ENCODE results near the gene AKAP12.

The AKAP12 gene

DNA sequence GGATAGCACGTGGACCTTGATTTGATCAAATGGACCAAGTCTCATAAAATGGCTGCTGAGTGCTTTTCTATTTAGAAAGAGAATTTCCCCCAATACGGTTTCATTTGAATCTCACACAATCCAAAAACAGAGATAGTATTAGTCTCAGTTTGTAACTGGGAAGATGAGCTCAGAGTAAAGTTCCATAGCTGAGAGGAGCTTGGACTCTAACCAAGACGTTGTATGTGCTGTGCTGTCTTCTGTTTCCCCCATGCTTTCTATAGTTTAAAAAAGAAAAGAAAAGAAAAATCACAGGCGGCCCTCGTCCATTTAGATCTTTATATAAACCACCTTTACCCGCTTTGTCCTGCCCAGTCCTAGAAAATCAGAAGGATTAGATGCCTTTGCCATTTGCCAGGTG, 58.1 kb downstream of the AKAP12 start:
- no peaks in the 10 kb centered on the region for H3K27me3 ChIP-seq (ENCODE audit: control insufficient read depth, insufficient read depth, low read length)
- no peak overlapping the region for H3K9ac ChIP-seq (ENCODE audit: low read length)
- H3K9me3 ChIP-seq (ENCODE audit: control insufficient read depth, insufficient read depth, low read depth, low read length): no peaks in the 10 kb centered on the region
- H3K27ac ChIP-seq (ENCODE audit: low read depth, low read length): no peak overlapping the region
- no peaks in the 10 kb centered on the region; the same call in 1 of the 2 replicates for H3K4me1 ChIP-seq (ENCODE audit: control insufficient read depth, insufficient read depth, low read length)
- no peaks in the 10 kb centered on the region for H3K36me3 ChIP-seq (ENCODE audit: control insufficient read depth, insufficient read depth, low read length)
- no peak overlapping the region for H3K4me3 ChIP-seq (ENCODE audit: low read depth, low read length)

DNA sequence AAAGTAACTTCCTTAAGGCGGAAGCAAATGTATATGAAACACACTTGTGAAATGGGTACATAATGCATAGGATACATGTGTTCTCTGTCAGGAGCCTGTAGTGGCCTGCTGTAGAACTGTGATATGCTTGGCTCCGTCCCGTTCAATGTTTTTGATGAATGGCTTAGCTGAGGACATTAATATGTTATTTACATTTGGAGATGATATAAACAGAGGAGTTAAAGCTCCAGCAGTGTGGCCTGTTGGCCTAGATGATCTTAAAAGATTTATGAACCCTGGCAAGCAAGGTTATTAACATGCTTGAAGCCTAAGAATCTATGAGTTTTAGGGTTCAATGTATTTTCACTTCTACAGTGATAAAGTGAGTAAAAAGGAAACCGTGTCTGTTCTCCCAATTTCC, 59.2 kb downstream of the AKAP12 start:
- Histone ChIP-seq H3K27ac (ENCODE audit: low read depth, low read length) (no peak overlapping the region), H3K27me3 (ENCODE audit: control insufficient read depth, insufficient read depth, low read length) (no peaks in the 10 kb centered on the region), H3K9me3 (ENCODE audit: control insufficient read depth, insufficient read depth, low read depth, low read length) (no peaks in the 10 kb centered on the region), H3K4me1 (ENCODE audit: control insufficient read depth, insufficient read depth, low read length) (no peaks in the 10 kb centered on the region; the same call in 1 of the 2 replicates), H3K9ac (ENCODE audit: low read length) (no peak overlapping the region), H3K36me3 (ENCODE audit: control insufficient read depth, insufficient read depth, low read length) (no peaks in the 10 kb centered on the region), H3K4me3 (ENCODE audit: low read depth, low read length) (no peak overlapping the region)

DNA sequence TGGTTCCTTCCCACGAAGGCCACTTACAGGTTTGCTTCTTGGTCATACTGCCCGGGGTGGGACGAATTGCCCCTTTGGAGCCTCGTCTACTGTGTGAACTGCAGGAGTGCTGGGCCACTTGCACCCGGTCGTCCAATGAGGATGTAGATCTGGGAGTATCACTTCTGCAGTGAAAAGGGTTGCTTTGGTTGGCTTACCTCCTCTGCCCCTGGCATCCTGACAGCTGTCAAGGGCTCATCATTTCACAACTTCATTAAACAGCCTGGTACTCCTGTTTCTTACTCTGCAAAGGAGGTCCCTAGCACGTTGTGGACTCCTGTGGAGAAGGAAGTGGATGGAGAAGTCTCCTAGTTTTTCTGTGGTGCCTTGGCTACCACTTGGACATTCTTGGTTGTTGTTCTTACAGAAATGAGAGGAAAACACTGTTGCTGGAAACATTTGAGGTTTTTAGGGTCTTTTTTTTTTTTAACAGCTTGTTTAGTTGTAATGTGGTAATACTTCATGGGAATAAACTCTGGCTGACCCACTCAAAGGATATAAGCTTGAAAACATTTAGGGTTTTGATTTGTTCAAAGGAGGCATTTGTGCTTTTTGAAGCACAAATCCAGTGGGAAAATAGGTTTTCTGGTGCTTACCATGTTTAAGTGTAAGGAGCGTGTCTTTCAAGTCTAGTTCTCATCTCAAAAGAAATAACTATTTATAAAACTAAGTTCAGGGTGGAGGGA, 60.7 kb downstream of the AKAP12 start:
- Histone ChIP-seq H3K27me3 (ENCODE audit: control insufficient read depth, insufficient read depth, low read length) (no peaks in the 10 kb centered on the region), H3K4me3 (ENCODE audit: low read depth, low read length) (no peak overlapping the region), H3K36me3 (ENCODE audit: control insufficient read depth, insufficient read depth, low read length) (no peaks in the 10 kb centered on the region), H3K9me3 (ENCODE audit: control insufficient read depth, insufficient read depth, low read depth, low read length) (no peaks in the 10 kb centered on the region), H3K9ac (ENCODE audit: low read length) (no peak overlapping the region), H3K4me1 (ENCODE audit: control insufficient read depth, insufficient read depth, low read length) (no peaks in the 10 kb centered on the region; the same call in 1 of the 2 replicates), H3K27ac (ENCODE audit: low read depth, low read length) (no peak overlapping the region)

DNA sequence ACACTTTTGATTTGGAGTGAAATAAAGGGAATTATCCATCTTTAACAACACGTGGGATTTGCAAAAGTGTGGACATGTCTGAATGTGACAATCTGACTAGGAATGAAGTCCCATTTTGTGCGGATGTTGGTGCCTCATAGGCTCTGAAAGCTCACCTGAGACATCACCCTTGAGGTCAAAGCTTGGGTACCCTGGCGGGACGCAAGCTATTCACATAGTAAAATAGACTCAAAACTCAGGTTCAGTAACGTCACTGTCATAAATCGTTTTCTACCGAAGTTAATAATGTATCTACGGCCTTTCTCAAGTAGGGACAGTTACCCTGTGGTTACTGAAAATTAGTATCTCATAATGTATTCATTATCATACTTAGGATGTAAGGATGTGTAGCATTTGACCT, 61.8 kb downstream of the AKAP12 start:
- H3K27ac ChIP-seq (ENCODE audit: low read depth, low read length): no peak overlapping the region
- no peaks in the 10 kb centered on the region; the same call in 1 of the 2 replicates for H3K4me1 ChIP-seq (ENCODE audit: control insufficient read depth, insufficient read depth, low read length)
- peaks cover 5% of the 10 kb centered on the region; the same call in 1 of the 2 replicates for H3K36me3 ChIP-seq (ENCODE audit: control insufficient read depth, insufficient read depth, low read length)
- no peak overlapping the region for H3K9ac ChIP-seq (ENCODE audit: low read length)
- H3K4me3 ChIP-seq (ENCODE audit: low read depth, low read length): no peak overlapping the region
- H3K9me3 ChIP-seq (ENCODE audit: control insufficient read depth, insufficient read depth, low read depth, low read length): no peaks in the 10 kb centered on the region
- no peaks in the 10 kb centered on the region for H3K27me3 ChIP-seq (ENCODE audit: control insufficient read depth, insufficient read depth, low read length)

DNA sequence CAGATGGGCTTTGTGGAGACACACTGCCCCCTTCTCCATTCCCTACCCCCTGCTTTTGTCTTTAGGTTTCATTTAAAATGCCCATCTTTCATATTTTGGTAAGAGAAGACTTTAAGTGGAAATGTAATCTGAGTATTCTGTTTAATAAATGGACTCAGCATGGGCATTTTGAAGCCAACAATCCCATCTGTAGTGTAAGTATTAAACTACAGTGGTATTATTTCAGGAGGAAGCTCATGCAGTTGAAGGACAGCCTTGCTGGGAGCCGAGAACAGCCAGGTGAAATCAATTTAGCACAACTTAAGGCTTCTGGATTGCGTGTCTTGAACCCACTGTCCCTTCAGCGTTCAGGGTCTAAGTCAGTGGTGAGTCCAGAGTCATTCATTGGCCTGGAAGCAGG, 63.5 kb downstream of the AKAP12 start:
- Histone ChIP-seq H3K27me3 (ENCODE audit: control insufficient read depth, insufficient read depth, low read length) (no peaks in the 10 kb centered on the region), H3K9ac (ENCODE audit: low read length) (no peak overlapping the region), H3K36me3 (ENCODE audit: control insufficient read depth, insufficient read depth, low read length) (peaks cover 5% of the 10 kb centered on the region; the same call in 1 of the 2 replicates), H3K27ac (ENCODE audit: low read depth, low read length) (no peak overlapping the region), H3K4me1 (ENCODE audit: control insufficient read depth, insufficient read depth, low read length) (no peaks in the 10 kb centered on the region; the same call in 1 of the 2 replicates), H3K9me3 (ENCODE audit: control insufficient read depth, insufficient read depth, low read depth, low read length) (no peaks in the 10 kb centered on the region), H3K4me3 (ENCODE audit: low read depth, low read length) (no peak overlapping the region)

DNA sequence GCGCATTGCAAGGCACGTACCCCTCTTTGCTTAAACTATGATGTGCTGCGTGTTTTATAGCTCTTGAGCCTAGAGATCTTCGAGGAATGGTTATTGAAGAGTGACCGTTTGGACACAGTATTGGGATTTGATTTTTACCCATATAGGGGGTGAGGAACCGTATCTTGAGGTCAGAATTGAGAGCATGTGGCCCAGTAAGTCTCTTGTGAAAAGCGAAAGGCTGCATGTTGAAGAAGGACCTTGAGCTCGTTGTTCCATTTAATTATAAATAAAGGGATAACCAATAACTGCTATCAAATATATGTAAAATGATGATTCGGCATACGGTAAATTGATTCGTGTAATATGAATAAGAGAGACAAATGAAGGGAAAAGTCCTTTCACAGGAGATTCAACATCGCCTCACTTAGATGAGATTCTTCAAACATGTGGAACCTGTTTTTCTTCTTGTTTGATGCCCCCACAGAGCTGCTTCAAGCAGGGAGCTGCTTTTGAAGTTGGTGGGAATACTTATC, 66.6 kb downstream of the AKAP12 start:
- 0 out of 2 replicates have a peak, but pooled peaks cover 3% of the 10 kb centered on the region for H3K4me1 ChIP-seq (ENCODE audit: control insufficient read depth, insufficient read depth, low read length)
- no peak overlapping the region for H3K9ac ChIP-seq (ENCODE audit: low read length)
- H3K27me3 ChIP-seq (ENCODE audit: control insufficient read depth, insufficient read depth, low read length): no peaks in the 10 kb centered on the region
- H3K9me3 ChIP-seq (ENCODE audit: control insufficient read depth, insufficient read depth, low read depth, low read length): no peaks in the 10 kb centered on the region
- no peak overlapping the region for H3K4me3 ChIP-seq (ENCODE audit: low read depth, low read length)
- no peak overlapping the region for H3K27ac ChIP-seq (ENCODE audit: low read depth, low read length)
- peaks cover 5% of the 10 kb centered on the region; the same call in 1 of the 2 replicates for H3K36me3 ChIP-seq (ENCODE audit: control insufficient read depth, insufficient read depth, low read length)

DNA sequence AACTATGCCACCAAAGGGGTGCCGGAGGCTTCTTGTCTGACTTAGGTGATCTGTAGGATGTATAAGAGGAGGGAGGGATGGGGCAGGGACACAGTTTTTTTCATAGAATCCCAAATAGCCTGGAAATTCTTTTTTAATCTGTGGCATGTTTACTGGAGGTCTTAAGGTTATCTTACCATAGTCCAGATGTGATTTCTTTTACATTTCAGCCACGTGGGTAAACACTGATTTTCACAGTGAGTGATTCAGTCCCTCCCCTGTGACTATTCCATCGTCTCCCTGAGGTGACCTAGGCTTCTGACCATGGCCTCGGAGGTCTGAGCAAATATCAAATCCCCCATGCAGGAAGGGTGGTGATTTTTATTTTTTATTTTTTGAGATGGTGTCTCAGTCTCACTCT, 67.7 kb downstream of the AKAP12 start:
- Histone ChIP-seq H3K9me3 (ENCODE audit: control insufficient read depth, insufficient read depth, low read depth, low read length) (no peaks in the 10 kb centered on the region), H3K4me1 (ENCODE audit: control insufficient read depth, insufficient read depth, low read length) (0 out of 2 replicates have a peak, but pooled peaks cover 3% of the 10 kb centered on the region), H3K4me3 (ENCODE audit: low read depth, low read length) (no peak overlapping the region), H3K27ac (ENCODE audit: low read depth, low read length) (no peak overlapping the region), H3K36me3 (ENCODE audit: control insufficient read depth, insufficient read depth, low read length) (peaks cover 5% of the 10 kb centered on the region; the same call in 1 of the 2 replicates), H3K27me3 (ENCODE audit: control insufficient read depth, insufficient read depth, low read length) (no peaks in the 10 kb centered on the region), H3K9ac (ENCODE audit: low read length) (no peak overlapping the region)

DNA sequence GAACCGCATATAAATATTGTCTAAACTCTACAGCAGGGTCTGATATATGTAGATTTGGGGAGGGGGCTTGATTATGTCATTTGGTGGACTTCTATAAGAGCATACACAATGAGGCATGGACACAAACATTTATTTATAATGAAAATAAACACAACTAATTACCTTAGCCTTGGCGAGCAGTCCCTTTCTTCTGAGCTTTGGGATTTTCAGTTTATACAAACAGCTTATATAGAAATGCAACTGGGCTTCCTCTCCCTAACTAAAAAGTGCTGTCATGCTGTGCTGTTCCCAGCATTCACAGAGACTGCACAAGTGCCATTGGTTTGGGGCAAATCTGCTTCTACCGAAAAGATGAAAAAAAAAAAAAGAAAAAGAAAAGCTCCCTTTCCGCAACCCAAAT, 69.9 kb downstream of the AKAP12 start:
- Histone ChIP-seq H3K27ac (ENCODE audit: low read depth, low read length) (no peak overlapping the region), H3K9me3 (ENCODE audit: control insufficient read depth, insufficient read depth, low read depth, low read length) (no peaks in the 10 kb centered on the region), H3K36me3 (ENCODE audit: control insufficient read depth, insufficient read depth, low read length) (peaks cover 5% of the 10 kb centered on the region; the same call in 1 of the 2 replicates), H3K4me3 (ENCODE audit: low read depth, low read length) (no peak overlapping the region), H3K27me3 (ENCODE audit: control insufficient read depth, insufficient read depth, low read length) (no peaks in the 10 kb centered on the region), H3K9ac (ENCODE audit: low read length) (no peak overlapping the region), H3K4me1 (ENCODE audit: control insufficient read depth, insufficient read depth, low read length) (peaks cover 8% of the 10 kb centered on the region; the same call in 1 of the 2 replicates)

DNA sequence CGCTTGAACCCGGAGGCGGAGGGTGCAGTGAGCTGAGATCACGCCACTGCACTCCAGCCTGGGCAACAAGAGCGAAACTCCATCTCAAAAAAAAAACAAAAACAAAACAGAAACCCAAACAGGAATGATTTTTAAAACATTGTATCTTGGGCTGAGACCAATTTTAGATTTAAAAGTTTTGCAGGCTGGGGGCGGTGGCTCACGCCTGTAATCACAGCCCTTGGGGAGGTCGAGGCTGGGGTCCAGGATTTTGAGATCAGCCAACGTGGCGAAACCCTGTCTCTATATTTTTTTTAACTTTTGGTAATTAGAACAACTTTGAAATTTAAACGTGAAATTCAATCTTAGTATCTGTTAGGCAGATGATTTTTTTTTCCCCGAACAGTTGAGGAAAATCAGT, 70.5 kb downstream of the AKAP12 start:
- Histone ChIP-seq H3K27me3 (ENCODE audit: control insufficient read depth, insufficient read depth, low read length) (no peaks in the 10 kb centered on the region), H3K4me1 (ENCODE audit: control insufficient read depth, insufficient read depth, low read length) (peaks cover 8% of the 10 kb centered on the region; the same call in 1 of the 2 replicates), H3K36me3 (ENCODE audit: control insufficient read depth, insufficient read depth, low read length) (peaks cover 5% of the 10 kb centered on the region; the same call in 1 of the 2 replicates), H3K27ac (ENCODE audit: low read depth, low read length) (no peak overlapping the region), H3K9ac (ENCODE audit: low read length) (no peak overlapping the region), H3K4me3 (ENCODE audit: low read depth, low read length) (no peak overlapping the region), H3K9me3 (ENCODE audit: control insufficient read depth, insufficient read depth, low read depth, low read length) (peaks cover 2% of the 10 kb centered on the region; the same call in 1 of the 2 replicates)

DNA sequence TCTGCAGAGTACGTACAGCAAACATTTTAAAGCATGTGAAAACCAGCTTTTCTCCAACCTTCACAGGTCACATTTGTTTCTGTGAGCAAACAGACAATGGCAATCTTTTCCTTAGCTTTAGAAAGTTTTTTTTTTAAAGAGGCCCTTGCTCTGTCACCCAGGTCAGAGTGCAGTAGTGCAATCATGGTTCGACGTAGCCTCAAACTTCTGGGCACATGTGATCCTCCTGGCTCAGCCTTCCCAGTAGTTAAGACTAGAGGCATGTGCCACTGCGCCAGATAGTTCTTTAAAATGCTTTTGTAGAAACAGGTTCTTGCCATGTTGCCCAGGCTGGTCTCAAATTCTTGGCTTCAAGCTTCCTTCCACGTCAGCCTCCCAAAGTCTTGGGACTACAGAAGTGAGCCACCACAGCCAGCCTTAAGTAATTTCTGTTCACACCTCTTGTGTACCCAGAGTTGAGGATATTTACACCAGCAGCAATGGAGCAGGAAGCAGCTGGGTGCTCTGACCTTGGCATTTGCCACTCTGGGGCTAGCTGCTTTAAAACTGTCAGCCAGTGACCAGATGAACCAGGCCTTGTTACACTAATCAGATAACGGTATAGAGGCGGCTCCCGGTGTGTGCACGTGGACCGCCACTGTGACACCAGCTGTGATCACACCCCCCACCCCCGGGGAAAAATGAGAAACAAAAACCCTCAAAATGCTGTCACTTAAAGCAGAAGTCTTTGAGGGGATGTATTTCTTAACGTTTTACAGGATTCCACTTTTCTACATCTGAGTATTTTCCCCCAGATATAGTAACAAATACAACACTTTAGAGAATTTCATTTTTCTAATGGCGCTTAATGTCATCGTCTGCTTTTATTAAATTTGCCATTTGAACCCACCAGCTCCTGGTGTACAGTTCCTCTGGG, 71.3 kb downstream of the AKAP12 start:
- H3K4me3 ChIP-seq (ENCODE audit: low read depth, low read length): no peak overlapping the region
- H3K36me3 ChIP-seq (ENCODE audit: control insufficient read depth, insufficient read depth, low read length): no peaks in the 10 kb centered on the region
- H3K27ac ChIP-seq (ENCODE audit: low read depth, low read length): no peak overlapping the region
- H3K9me3 ChIP-seq (ENCODE audit: control insufficient read depth, insufficient read depth, low read depth, low read length): peaks cover 2% of the 10 kb centered on the region; the same call in 1 of the 2 replicates
- H3K4me1 ChIP-seq (ENCODE audit: control insufficient read depth, insufficient read depth, low read length): peaks cover 8% of the 10 kb centered on the region; the same call in 1 of the 2 replicates
- H3K27me3 ChIP-seq (ENCODE audit: control insufficient read depth, insufficient read depth, low read length): no peaks in the 10 kb centered on the region
- no peak overlapping the region for H3K9ac ChIP-seq (ENCODE audit: low read length)
